HUES48 (cell line): ENCODE data around the gene CSRP1.

ENCODE experiments used
- H3K27ac ChIP-seq: one replicate; pipeline ENCODE4 v1.7.0; 2013; ENCODE audit warnings: low read depth, low read length, inconsistent platforms
- H3K27me3 ChIP-seq: 2 replicates; pipeline ENCODE4 v1.6.1; 2013; ENCODE audit warnings: mild to moderate bottlenecking, low read length; ENCODE audit not compliant: control insufficient read depth, insufficient read depth
- H3K36me3 ChIP-seq: 2 replicates; pipeline ENCODE4 v1.6.1; 2013; ENCODE audit warnings: low read length; ENCODE audit not compliant: control insufficient read depth, insufficient read depth
- H3K4me1 ChIP-seq: 2 replicates; pipeline ENCODE4 v1.6.1; 2013; ENCODE audit warnings: mild to moderate bottlenecking, low read length; ENCODE audit not compliant: control insufficient read depth, insufficient read depth
- H3K4me3 ChIP-seq: 2 replicates; pipeline ENCODE4 v1.5.1; 2013; ENCODE audit warnings: mild to moderate bottlenecking, low read depth, low read length
- H3K9ac ChIP-seq: 2 replicates; pipeline ENCODE4 v1.6.1; 2013; ENCODE audit warnings: mild to moderate bottlenecking, low read depth, low read length, moderate library complexity
- H3K9me3 ChIP-seq: 2 replicates; pipeline ENCODE4 v1.6.1; 2013; ENCODE audit warnings: low read length; ENCODE audit not compliant: control insufficient read depth, insufficient read depth

CSRP1 gene

GRCh38 chr1:201459052-201459451 lies 47.9 kb downstream of the CSRP1 start:
- Histone ChIP-seq H3K27me3 (no peaks in the 10 kb centered on the region), H3K4me3 (no peak overlapping the region), H3K9ac (no peak overlapping the region), H3K27ac (no peak overlapping the region), H3K9me3 (no peaks in the 10 kb centered on the region), H3K36me3 (no peaks in the 10 kb centered on the region), H3K4me1 (peaks cover 14% of the 10 kb centered on the region)

- Histone ChIP-seq H3K4me3 (no peak overlapping the region), H3K9me3 (no peaks in the 10 kb centered on the region), H3K27ac (no peak overlapping the region), H3K36me3 (no peaks in the 10 kb centered on the region), H3K4me1 (peaks cover 14% of the 10 kb centered on the region), H3K27me3 (no peaks in the 10 kb centered on the region), H3K9ac (no peak overlapping the region)
These were observed 49.4 kb downstream of the CSRP1 start for GRCh38 chr1:201457508-201457960.

DNA sequence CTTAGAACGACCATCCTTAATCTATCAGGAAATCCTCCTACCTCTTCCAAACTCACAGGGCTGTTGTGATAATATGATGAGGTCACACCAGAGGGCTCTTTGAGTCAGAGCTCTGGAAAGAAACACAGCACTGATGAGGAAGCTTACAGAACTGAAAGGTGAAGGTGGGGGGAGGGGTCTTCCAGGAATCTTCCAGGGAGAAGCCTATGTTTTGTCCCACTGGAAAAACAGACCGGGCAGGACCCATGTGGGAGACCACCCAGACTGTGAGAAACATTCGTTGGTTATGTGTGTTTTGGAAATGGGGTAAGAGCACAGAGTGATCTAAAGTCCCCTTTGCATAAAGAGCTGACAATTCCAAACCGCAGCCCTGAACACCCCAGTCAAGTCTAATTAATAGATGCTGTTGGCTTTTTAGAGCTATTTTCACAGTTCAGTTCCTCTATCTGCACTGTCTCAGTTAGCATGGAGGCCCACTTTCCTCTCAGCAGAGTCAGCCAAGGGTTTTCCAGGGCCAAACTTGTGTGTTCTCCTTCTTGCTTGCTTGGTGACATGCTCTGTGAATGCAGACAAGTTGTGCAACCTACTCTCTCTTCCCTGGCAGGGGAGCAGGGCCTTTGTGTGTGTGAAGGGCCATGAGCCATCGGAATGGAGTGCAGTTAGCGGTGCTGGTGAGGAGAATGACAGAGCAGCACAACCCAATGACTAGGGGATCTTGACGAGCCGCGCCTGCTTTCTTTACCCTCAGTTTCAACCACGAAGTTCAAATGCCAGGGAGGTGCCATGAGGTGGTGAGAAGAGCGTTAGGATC lies 50.2 kb downstream of the CSRP1 start:
- H3K27ac ChIP-seq, result peak overlapping the region; percentile 48
- no peaks in the 10 kb centered on the region for H3K27me3 ChIP-seq
- no peaks in the 10 kb centered on the region for H3K36me3 ChIP-seq
- H3K4me3 ChIP-seq, result no peak overlapping the region
- no peaks in the 10 kb centered on the region for H3K9me3 ChIP-seq
- no peak overlapping the region for H3K9ac ChIP-seq
- H3K4me1 ChIP-seq, result peaks cover 14% of the 10 kb centered on the region

- no peaks in the 10 kb centered on the region for H3K36me3 ChIP-seq
- no peak overlapping the region for H3K27ac ChIP-seq
- H3K9ac ChIP-seq, result no peak overlapping the region
- no peaks in the 10 kb centered on the region for H3K9me3 ChIP-seq
- H3K4me3 ChIP-seq, result no peak overlapping the region
- no peaks in the 10 kb centered on the region for H3K27me3 ChIP-seq
- H3K4me1 ChIP-seq, result peaks cover 23% of the 10 kb centered on the region
These were observed 51.8 kb downstream of the CSRP1 start for GRCh38 chr1:201455098-201455497.

GRCh38 chr1:201454608-201455007 lies 52.3 kb downstream of the CSRP1 start:
- H3K9ac ChIP-seq, result no peak overlapping the region
- H3K9me3 ChIP-seq, result no peaks in the 10 kb centered on the region
- peaks cover 23% of the 10 kb centered on the region for H3K4me1 ChIP-seq
- H3K36me3 ChIP-seq, result no peaks in the 10 kb centered on the region
- no peak overlapping the region for H3K27ac ChIP-seq
- no peaks in the 10 kb centered on the region for H3K27me3 ChIP-seq
- H3K4me3 ChIP-seq, result no peak overlapping the region

DNA sequence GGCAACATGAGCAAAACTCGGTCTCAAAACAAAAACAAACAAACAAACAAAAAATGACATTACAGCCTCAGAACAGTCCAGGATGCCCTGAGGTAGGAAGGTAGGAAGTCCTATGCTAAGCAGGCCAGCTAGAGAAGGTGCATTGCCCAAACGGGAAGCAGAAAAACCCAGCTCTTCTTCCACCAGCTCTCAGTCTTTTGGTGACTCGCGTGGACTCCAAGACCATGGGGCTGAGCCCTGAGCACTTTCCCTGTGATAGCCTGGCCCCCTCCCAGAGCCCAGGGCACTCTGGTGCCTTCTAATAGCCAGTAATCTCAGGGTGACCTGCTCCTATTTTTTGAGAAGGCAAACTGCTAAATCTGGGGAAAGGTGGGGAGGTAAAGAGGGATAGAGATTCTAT lies 54.1 kb downstream of the CSRP1 start:
- Histone ChIP-seq H3K27ac (no peak overlapping the region), H3K9me3 (no peaks in the 10 kb centered on the region), H3K4me1 (peaks cover 33% of the 10 kb centered on the region), H3K27me3 (no peaks in the 10 kb centered on the region), H3K36me3 (no peaks in the 10 kb centered on the region), H3K4me3 (no peak overlapping the region), H3K9ac (no peak overlapping the region)

DNA sequence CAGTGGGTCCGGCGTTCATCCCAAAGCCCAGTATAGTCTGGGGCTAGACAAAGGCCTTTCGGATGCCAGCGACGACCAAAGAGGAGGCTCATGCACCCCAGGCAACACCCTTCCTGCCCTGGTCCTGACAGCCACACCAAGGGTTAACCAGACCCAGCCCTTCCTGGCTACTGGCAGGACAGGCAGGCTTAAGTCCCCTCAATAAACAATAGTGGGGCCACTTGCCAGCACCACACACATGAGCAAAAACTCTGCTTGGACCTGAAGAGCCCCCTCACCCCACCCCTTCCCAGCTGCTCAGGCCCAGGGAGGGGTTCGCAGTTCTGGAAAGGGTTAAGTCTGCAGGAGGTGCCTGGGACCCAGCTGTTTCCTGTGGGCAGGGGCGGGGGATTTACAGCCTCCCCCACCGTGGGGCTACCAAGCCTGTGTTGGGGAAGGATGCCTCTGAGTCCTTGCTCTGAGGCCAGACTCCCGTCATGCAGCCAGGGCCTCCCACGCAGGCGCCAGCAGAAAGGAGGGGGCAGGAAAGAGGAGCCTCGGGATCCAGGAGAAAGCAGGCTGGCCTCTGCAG lies 56.1 kb downstream of the CSRP1 start:
- Histone ChIP-seq H3K27ac (no peak overlapping the region), H3K4me3 (no peak overlapping the region), H3K9me3 (no peaks in the 10 kb centered on the region), H3K36me3 (no peaks in the 10 kb centered on the region), H3K9ac (no peak overlapping the region), H3K4me1 (peaks cover 22% of the 10 kb centered on the region), H3K27me3 (no peaks in the 10 kb centered on the region)

DNA sequence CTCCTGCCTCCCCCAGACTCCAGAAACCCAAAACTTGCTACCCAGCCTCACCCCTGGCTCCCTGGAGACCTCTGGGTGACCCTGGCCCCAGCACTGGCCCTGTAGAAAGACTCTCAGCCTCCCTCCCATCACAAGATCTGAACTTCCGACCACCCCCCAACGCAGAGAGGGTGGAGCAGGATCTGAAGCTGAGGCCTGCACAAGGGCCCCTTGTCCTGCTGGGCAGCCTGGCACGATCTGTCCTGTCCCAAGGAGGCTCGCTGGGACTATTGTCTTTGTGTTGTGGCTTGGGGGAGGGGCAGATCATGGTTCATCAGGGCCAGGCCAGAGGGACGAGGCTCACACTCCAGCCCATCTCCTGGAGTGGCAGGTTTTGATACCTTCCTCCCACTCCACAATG lies 57.9 kb downstream of the CSRP1 start:
- Histone ChIP-seq H3K36me3 (no peaks in the 10 kb centered on the region), H3K27ac (no peak overlapping the region), H3K4me3 (no peak overlapping the region), H3K4me1 (peaks cover 19% of the 10 kb centered on the region), H3K9me3 (no peaks in the 10 kb centered on the region), H3K27me3 (no peaks in the 10 kb centered on the region), H3K9ac (no peak overlapping the region)

DNA sequence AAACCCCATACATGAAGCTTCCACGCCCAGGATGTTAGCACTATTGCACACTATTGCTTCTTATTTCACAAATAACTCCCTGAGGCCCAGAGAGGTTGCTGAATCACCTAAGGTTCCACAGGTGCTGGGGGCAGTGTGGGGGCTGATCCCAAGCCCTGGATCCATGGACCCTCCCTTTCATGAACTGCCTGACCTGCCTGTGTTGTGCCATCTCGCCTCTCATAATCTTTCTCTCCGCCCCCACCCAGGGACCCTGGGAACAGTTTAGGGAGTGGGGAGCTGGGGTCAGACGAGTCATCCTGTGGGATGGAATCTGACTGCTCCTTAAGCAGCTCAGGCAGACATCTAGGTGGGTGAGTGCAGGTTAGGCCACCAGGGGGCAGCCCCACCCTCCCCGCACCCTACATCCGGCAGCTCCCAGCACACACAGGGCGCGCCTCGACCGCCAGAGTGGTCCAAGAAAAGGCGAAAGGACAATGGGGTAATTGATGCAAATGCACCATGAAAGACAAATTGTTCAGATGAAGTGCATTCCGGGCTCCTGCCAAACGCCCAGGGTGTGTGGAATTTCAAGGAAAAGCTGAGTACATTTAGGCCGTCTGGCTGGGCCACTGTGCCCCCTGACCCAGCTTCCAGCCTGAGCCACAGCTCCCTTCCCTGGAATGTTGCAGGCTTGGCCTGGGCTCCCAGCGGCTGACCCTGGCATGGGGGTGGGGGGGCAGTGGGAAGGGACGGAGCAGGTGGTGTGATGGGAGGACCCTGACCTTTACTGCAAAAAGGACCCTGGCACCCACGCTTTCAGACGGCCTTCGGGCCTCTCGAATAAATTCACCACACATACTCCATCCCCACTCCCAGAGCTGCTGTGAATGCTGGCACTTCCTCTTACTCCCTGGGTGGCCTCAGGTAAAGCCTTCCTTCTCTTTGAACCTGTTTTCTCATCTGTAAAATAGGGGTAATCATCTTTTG lies 58.7 kb downstream of the CSRP1 start:
- Histone ChIP-seq H3K27ac (no peak overlapping the region), H3K4me1 (peaks cover 22% of the 10 kb centered on the region), H3K9ac (no peak overlapping the region), H3K27me3 (no peaks in the 10 kb centered on the region), H3K9me3 (no peaks in the 10 kb centered on the region), H3K4me3 (no peak overlapping the region), H3K36me3 (no peaks in the 10 kb centered on the region)

DNA sequence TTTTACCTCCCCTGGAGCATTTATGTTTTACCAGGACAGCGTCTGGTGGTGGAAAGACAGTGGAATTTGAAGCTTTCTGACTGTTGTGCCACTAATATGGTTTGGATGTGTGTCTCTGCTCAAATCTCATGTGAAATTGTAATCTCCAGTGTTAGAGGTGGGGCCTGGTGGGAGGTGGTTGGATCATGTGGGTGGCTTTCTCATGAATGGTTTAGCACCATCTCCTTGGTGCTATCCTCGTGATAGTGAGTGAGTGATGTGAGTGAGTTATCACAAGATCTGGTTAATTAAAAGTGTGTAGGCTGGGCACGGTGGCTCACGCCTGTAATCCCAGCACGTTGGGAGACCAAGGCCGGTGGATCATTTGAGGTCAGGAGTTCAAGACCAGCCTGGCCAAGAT lies 61.6 kb downstream of the CSRP1 start:
- no peaks in the 10 kb centered on the region for H3K36me3 ChIP-seq
- H3K27ac ChIP-seq, result no peak overlapping the region
- no peaks in the 10 kb centered on the region for H3K27me3 ChIP-seq
- no peaks in the 10 kb centered on the region for H3K9me3 ChIP-seq
- no peak overlapping the region for H3K9ac ChIP-seq
- no peak overlapping the region for H3K4me3 ChIP-seq
- peaks cover 13% of the 10 kb centered on the region for H3K4me1 ChIP-seq
